MCF 10A (cell line): ENCODE data around the gene CCDC93. TPM values are rescaled to one million over a fixed set of nuclear protein-coding genes. Genes with fewer than 3 reads are reported as not detected.
A peak's percentile ranks its signal among the peaks of the same experiment; 100 is the strongest.

Experiments used
- BruUV-seq: library from RNA; stranded (reverse); fragments of 400-500 nt; replicated peaks from 2 replicates; lab custom pipeline; 2021; lab: Mats Ljungman, UMichigan
- CTCF ChIA-PET: fragments of 300-600 bp; sonication (Branson Sonifier 250); formaldehyde crosslinking; extraction: SDS; loops from one replicate; lab custom pipeline; 2021; ENCODE audit warnings: antibody characterized with exemption, inconsistent platforms; lab: Yijun Ruan, JAX
- POLR2A ChIA-PET: fragments of 300-600, 350-650 bp; sonication (Branson Sonifier 250); formaldehyde crosslinking; extraction: SDS; loops from one replicate; lab custom pipeline; 2020; ENCODE audit warnings: antibody characterized with exemption, inconsistent platforms; lab: Yijun Ruan, JAX
- DNase-seq: peaks from one replicate; pipeline ENCODE4 v3.0.0-alpha.2; 2018; ENCODE audit not compliant: unreplicated experiment
- H3K27ac Mint-ChIP-seq: one replicate; pipeline ENCODE4 v1.8.0; 2022; ENCODE audit warnings: mild to moderate bottlenecking, low read depth, mixed read lengths; ENCODE audit not compliant: unreplicated experiment
- H3K27me3 Mint-ChIP-seq: one replicate; pipeline ENCODE4 v1.8.0; 2022; ENCODE audit warnings: mixed read lengths; ENCODE audit not compliant: insufficient read depth, unreplicated experiment
- H3K36me3 Mint-ChIP-seq: one replicate; pipeline ENCODE4 v1.8.0; 2022; ENCODE audit warnings: mild to moderate bottlenecking, moderate library complexity, mixed read lengths; ENCODE audit not compliant: insufficient read depth, unreplicated experiment
- H3K4me1 Mint-ChIP-seq: one replicate; pipeline ENCODE4 v1.8.0; 2022; ENCODE audit warnings: mixed read lengths; ENCODE audit not compliant: insufficient read depth, unreplicated experiment
- H3K4me3 Mint-ChIP-seq: one replicate; pipeline ENCODE4 v1.8.0; 2022; ENCODE audit warnings: mild to moderate bottlenecking, moderate library complexity, mixed read lengths; ENCODE audit not compliant: unreplicated experiment
- H3K9me3 Mint-ChIP-seq: one replicate; pipeline ENCODE4 v1.8.0; 2022; ENCODE audit warnings: mixed read lengths; ENCODE audit not compliant: unreplicated experiment
- CTCF ChIP-seq: fragments of 200-600 bp; IDR thresholded peaks from one replicate; pipeline ENCODE4 v1.8.0; 2022; ENCODE audit warnings: antibody characterized with exemption, mild to moderate bottlenecking; ENCODE audit not compliant: unreplicated experiment
- intact Hi-C: fragments of 100-400 bp; cut with micrococcal nuclease; formaldehyde crosslinking; loops from 2 replicates; pipeline ENCODE4 v1.14.1; 2022
- total RNA-seq: library from RNA; stranded (reverse); gene quantifications from 2 replicates; pipeline ENCODE4 v1.2.3, GENCODE V29; 2022

Gene CCDC93
- total RNA-seq, 1 experiment from 2014 or later, result 37.8 TPM

DNA sequence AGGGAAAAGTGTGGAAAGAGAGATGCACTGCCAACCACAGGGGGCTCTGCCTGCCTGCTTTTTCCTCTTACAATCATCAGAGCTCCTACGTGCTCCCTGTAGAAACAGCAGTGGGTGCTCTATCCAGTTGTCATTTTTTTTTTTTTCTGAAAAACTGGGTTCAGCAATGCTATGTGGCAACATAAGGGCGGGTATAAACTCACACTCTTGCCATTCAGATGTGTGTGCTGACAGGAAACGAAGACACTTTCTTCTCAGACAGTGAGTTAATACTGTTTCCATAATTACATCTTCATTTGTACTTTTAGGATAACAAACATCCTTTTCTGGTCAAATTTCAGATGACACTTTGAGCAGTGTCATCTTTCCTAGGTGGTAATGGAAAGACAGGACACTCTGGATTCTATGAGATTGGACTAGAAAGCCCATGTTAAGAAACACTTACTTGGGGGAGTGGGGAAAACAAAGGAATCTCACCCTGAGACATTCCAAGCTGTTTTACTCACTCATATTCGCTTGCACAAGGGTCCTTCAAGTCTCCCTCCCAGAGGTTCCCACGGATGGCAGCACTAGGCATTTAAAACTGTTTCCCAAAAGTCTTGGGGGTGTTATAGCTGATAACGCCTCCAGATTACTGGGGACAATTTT lies 41.3 kb downstream of the CCDC93 start:
- Mint-ChIP-seq H3K36me3 (peaks cover 63% of the 10 kb centered on the region), H3K27ac (no peak overlapping the region)
- CTCF ChIA-PET, result interaction anchor here (0.7 to 1.4 kb wide), 3 partner anchors 8 to 31 kb away, joined by 4 to 6 read pairs (median 4); no protein-coding TSS in a partner anchor

DNA sequence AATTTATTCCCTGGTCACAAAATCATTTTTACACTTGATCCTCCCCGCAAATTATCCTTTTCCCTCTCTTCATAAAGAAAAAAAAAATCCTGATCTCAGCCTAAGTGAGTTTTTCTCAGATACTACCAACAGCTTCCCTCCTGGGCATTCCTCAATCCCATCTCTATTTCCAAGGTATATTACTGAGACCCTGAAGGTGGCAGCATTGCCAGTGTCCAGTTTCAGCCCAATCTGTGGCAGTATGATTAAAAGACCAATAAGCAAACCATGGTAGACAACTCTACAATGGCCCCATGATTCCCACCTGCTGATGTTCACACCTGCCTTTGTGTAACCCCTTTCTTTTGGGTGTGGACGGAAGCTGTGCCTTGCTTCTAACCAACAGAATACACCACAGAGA lies 45.1 kb downstream of the CCDC93 start:
- no peak for TF ChIP-seq CTCF
- H3K27ac Mint-ChIP-seq, result no peak overlapping the region
- H3K36me3 Mint-ChIP-seq, result peaks cover 60% of the 10 kb centered on the region
- H3K4me1 Mint-ChIP-seq, result no peaks in the 10 kb centered on the region
- no peak for DNase-seq
- ChIA-PET CTCF (interaction anchor here (0.6 to 2.7 kb wide), 7 partner anchors 11 to 155 kb away, joined by 3 to 18 read pairs (median 3); no protein-coding TSS in a partner anchor), POLR2A (interaction anchor here (1.0 kb wide), 1 partner anchor 12 kb away, joined by 3 read pairs; no protein-coding TSS in a partner anchor)
- intact Hi-C loops, result no loop called here
- no peak overlapping the region for H3K4me3 Mint-ChIP-seq
- no TSS peak for BruUV-seq
- no peaks in the 10 kb centered on the region for H3K27me3 Mint-ChIP-seq
- H3K9me3 Mint-ChIP-seq, result no peaks in the 10 kb centered on the region

More for the DNA sequence above, 41.3 kb downstream of the CCDC93 start:
- Mint-ChIP-seq H3K9me3 (no peaks in the 10 kb centered on the region), H3K4me1 (no peaks in the 10 kb centered on the region), H3K27me3 (no peaks in the 10 kb centered on the region), H3K4me3 (no peak overlapping the region)
- DNase-seq, result peak; percentile 20
- TF ChIP-seq CTCF, result no peak
- intact Hi-C loops, result no loop called here
- POLR2A ChIA-PET, result no interaction called here
- no TSS peak for BruUV-seq

DNA sequence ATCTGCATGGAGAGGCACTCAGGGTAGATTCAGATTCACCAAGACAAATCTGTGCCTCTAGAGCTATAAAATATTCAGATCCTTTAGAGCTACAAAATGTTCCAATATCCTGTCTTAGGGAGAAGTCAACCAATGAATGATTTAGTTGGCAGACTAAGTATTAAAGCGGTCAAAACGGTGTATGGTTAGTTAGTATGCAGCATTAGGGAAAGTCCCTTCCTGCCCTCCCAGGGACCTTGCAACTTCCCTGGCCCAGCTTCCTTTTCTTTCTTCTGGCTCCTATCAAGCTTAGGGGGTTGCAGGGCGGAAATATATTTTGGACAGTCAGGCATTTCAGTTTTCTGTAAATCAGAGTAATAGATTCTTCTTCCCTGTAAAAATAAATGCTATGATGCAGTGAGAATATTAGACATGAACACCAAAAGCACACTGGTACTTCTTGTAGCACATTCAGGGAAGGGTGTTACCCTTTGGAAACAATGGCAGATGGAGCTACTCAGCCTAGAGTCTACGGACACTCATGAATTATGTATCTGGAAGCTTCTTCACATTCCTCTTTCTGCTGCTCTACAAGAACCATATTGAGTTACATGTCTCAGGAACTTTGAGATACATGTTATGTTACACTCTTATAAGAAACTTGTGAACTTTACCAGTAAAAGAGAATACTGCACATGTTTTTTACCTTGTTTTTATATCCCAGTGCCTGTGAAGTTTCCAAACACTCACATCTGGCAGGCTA lies 45.7 kb downstream of the CCDC93 start:
- ChIA-PET CTCF (interaction anchor here (0.6 to 2.7 kb wide), 5 partner anchors 12 to 155 kb away, joined by 3 to 18 read pairs (median 3); no protein-coding TSS in a partner anchor), POLR2A (interaction anchor here (0.6 to 1.6 kb wide), 3 partner anchors 12 to 153 kb away, joined by 3 read pairs; partner anchors contain the start of gene DDX18)
- no peak overlapping the region for H3K4me3 Mint-ChIP-seq
- no peaks in the 10 kb centered on the region for H3K27me3 Mint-ChIP-seq
- DNase-seq, result no peak
- no peaks in the 10 kb centered on the region for H3K4me1 Mint-ChIP-seq
- H3K36me3 Mint-ChIP-seq, result peaks cover 59% of the 10 kb centered on the region
- BruUV-seq, result no TSS peak
- TF ChIP-seq CTCF, result no peak
- intact Hi-C loops, result no loop called here
- H3K9me3 Mint-ChIP-seq, result no peaks in the 10 kb centered on the region
- H3K27ac Mint-ChIP-seq, result no peak overlapping the region

DNA sequence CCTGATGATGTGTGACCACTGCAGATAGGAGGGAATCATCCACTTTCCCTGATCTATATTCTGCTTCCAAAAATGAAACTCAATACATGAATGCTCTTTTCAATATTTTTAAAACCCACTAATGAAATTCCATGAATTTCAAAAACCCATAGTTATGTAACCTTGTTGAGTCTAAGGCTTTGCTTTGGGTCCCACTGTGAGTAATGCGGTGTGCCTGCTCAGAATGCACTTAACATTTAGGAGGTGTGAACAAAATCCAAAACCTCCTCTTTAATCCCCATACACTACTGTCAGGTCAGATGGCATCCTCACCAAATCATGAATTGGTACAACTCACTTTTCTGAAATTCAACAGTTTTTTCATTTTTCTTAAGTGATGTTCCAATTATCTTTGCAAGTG lies 50.4 kb downstream of the CCDC93 start:
- H3K36me3 Mint-ChIP-seq, result peaks cover 38% of the 10 kb centered on the region
- TF ChIP-seq CTCF, result no peak
- H3K4me3 Mint-ChIP-seq, result no peak overlapping the region
- peaks cover 7% of the 10 kb centered on the region for H3K4me1 Mint-ChIP-seq
- BruUV-seq, result no TSS peak
- POLR2A ChIA-PET, result no interaction called here
- H3K27ac Mint-ChIP-seq, result no peak overlapping the region
- intact Hi-C loops, result no loop called here
- no peaks in the 10 kb centered on the region for H3K9me3 Mint-ChIP-seq
- H3K27me3 Mint-ChIP-seq, result no peaks in the 10 kb centered on the region
- CTCF ChIA-PET, result interaction anchor here (0.7 to 2.2 kb wide), 5 partner anchors 9 to 40 kb away, joined by 3 to 13 read pairs (median 3); no protein-coding TSS in a partner anchor
- no peak for DNase-seq
